NCI-H226 (cell line): Measurements from ENCODE around the gene SLC6A2.
"Not testable (repeated sequence)": the region's sequence is repeated elsewhere in the genome, so short reads cannot be mapped to it uniquely, and the experiment has no call there.

Experiments
- DNase-seq: peaks from one replicate; pipeline ENCODE4 v3.0.0-alpha.2; 2015

The SLC6A2 gene

DNA sequence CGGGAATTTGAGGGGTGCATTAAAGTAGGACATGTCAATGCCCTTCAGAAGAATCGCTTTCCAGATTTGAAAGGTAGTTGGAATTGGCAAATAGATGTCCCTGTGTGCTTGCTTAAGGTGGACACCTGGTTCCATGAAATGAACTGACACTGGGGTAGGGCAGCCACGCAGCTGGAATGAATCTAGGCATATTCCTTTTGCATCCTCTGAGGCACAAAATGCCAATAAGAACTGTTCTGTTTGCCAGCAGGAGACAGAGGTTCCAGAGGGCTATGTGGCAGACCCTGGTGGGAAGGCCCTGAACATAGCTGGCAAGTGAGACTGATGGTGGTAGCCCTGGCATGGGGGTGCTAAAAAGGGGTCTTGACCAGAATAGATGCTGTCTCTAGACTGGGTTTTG, 61.5 kb downstream of the SLC6A2 start:
- DNase-seq: no peak

DNA sequence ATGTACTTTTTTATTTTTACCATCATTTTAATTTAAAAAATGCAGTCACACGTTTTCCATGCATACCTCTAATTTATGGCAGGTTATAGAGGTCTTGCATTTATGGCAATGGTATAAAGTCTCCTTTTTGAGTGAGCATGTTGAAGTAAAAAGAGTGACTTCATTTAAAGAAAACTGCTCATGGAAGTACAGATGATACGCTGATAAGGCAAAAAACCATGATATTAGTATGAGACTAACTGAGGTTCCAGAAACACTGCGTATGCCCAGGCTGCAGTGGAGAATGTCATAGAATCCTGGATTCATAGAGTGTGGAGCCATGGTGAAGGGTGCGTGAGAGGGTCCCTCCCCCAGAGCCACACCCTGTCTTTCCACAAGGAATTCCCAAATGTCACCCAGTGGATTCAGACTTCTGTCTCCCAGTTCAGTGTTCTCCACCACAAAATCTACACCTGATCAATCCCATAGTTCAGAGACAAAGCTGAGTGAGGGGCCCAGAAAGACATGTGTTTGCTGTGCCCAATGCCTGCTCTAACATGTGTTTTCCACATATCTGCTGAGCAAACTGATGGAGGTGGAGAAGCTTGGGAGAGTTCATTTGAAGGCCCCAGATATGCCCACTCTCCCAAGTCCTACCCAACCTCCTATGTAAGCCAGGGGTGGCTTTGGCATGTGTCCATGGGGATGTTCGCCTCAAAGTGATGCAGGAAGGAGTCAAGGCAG, 69.4 kb downstream of the SLC6A2 start:
- DNase-seq: no peak

DNA sequence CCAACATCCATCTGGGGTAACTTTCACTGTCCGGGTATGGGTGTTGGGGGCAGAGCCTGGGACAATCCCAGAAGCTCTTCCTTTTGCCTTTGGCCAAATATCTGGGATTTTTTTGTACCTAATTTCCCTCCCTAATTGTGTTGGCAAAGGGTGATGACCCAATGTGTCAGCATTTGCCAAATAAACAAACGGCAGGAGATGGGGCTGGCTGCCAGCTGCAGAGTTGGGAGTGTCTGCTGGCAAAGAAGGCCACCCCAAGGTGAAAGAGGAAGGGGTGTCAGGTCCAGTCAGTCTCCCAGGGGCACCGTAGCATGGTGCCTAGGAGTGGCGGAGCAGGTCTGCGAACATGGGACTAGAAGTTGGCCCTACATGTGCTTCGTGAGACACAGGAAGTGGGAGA, 73.0 kb downstream of the SLC6A2 start:
- no peak for DNase-seq

DNA sequence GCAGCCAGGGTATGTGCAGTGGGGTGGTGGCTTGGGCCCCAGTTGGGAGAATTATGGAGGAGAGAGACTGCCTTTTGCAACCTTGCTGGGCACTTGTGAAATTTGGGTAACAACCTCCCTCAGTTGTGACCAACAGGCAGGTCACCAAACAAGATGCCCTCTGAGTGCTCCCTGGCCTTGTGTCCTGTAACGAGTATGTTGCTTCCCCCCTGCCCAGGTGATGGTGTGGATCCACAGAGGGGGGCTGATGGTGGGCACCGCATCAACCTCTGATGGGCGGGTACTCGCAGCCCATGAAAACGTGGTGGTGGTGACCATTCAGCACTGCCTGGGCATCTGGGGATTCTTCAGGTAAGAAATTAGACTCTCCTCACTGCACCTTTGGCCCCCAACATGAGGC, 74.3 kb downstream of the SLC6A2 start:
- no peak for DNase-seq

DNA sequence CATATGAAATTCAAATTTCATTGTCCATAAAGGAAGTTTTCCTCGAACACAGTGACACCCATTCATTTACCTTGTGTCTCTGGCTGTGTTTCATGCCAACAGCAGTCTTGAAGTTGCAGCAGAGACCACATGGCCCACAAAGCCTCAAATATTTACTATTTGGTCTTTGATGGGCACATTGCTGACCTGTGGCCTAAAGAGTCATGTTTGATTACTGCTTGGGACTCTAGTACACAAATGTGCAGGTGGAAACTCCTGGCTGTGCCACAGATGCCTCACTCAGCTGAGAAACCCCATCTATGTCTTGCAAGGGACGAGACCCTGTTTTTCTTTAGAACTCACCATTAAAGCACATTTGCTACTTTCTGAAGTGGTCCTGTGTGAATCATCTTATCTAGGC, 76.7 kb downstream of the SLC6A2 start:
- no peak for DNase-seq

DNA sequence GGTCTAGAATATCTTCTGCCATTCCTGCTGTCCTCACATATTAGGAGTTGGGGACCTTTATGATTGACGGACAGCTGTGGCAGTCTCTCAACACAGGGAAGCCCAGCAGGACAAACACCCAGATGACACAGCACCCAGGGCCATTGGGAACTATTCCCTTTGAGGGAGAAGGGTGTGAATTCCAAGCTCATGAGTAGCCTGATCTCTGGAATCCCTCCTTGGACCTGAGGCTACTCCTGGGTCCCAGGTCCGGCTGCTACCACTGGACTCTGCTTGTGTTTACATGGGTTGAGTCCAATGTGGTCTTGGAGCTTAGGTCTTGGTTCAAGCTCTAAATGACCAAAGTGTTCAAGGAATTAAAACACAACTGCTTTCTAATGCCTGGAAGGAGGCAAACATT, 78.9 kb downstream of the SLC6A2 start:
- no peak for DNase-seq

DNA sequence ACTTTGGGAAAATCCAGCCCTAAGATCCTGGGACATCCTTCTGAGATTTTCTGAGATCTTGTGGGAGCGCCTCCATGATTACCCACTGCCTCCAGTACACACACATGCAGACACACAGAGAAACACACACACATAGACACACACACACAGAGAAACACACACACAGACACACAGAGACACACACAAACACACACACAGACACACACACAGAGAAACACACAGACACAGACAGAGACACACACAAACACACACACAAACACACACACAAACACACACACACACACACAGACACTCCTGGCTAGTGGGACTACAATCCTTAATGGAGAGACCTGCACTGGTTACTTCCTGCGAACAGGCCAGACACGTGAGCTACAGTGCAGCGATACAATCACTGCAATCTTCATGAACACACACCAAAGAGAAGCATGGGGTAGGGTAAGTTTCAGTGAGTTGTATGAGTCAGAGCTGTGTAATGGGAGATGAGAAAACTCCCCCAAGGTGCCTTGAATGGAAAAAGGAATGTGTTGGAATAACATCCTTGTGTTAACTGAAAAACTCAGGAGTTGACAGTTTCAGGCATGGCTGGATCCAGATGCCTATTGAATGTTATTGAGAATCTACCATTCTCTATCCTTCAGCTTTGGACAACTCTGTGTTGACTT, 79.5 kb downstream of the SLC6A2 start:
- no peak for DNase-seq

DNA sequence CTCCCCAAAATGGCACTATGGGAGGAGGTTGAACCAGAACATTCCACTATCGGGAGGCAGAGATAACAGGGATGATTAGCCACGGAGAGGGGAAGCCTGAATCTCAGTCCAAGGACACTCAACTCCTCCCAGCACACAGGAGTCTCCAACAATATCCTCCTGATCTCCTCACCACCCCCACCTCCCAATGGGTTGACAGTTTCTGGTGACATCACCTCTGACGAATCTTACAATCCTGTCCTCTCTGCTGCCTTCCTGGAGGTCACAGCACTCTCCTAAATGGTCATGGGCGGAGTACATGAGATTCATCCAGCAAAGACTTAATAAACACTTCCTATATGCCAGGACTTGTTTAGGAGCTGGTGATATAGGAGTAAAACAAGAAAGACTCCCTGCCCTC, 80.9 kb downstream of the SLC6A2 start:
- no peak for DNase-seq

DNA sequence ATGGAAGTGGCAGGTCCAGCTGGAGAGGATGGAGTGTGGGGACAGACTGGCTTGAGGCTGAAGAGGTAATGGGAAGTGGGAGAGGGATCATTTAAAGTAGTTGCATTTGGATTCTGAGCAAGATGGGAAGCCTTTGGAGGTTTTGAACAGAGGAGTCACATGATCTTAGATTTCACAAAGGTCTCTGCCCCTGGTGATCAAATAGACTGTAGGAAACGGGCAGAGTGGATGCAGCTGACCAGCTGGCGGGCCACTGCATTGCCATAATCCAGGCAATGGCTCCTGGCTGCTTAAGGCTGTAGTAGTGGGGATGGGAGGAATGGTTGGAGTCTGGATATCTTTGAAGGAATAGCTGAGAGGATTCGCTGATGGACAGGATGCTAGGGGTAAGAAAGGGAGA, 81.5 kb downstream of the SLC6A2 start:
- no peak for DNase-seq

DNA sequence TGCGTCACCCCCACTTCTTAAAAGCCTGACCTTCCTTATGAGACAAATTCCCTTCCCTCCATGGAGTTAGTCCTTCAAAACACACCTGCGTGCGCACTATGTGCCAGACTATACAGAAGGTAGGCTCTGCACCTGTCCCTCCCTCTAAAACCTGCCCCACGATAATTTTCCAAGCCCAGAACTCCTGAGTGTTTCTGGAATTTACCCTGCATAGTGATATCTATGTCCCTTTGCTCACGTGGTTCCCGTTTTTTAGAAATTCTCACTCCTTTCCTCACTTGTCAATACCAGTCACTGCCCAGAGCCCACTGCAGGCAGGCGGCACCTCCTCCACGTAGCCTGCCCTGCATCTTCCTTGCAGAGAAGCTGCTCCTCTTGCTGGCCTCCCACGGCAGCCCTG, 82.2 kb downstream of the SLC6A2 start:
- no peak for DNase-seq

DNA sequence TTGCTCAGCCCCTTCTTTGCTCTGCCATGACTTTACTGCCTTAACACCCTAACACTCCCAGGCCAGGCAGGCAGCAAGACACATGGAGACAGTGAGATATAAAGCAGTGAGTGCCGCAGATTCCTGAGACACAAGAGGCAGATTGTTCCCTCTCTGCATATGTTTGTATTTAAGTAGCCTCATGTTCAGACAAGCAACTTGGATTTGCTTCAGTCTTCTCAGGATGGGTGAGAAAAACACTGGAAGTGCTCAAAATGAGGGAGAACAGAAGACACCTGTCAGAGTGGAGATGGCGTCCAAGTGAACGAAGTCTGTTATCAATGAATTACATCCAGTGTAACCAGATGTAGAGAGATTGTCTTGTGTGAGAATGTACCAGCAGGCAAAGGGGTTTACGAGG, 90.3 kb downstream of the SLC6A2 start:
- DNase-seq: no peak

DNA sequence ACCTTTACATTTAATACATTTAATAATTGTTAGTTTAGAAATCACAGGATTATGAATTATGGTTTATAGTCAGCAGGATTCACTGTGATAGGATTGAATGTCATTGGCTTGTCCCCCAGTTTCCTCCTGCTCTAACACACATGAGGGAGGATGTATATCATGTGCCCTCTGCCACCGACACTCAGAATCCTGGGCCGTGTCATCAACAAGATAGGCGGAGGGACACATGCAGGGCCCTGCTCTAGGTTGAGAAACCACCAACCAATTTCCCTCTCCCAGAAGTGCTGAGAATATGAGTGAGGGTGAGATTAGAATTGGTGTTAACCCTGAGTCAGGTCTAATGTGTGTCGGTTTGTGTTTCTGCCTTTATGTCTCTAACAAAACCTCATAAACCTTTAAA, 92.0 kb downstream of the SLC6A2 start:
- DNase-seq: no peak

DNA sequence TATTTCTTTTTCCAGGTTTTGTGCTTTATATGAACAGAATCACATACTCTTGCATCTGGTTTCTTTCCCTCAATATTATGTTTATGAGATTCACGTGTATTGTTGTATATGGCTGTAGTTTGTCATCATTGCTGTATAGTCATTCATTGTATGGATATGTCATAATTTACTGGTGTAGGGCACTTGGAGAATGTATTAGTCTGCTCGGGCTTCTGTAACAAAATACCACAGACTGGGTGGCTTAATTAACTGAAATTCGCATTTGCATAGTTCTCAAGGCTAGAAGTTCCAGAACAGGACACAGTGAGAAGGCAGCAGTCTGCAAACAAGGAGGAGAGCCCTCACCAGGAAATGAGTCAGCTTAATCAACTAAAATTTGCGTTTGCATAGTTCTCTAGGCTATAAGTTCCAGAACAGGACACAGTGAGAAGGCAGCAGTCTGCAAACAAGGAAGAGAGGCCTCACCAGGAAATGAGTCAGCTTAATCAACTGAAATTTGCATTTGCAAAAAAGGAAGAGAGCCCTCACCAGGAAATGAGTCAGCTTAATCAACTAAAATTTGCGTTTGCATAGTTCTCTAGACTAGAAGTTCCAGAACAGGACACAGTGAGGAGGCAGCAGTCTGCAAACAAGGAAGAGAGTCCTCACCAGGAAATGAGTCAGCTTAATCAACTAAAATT, 96.8 kb downstream of the SLC6A2 start:
- DNase-seq: not testable (repeated sequence)

DNA sequence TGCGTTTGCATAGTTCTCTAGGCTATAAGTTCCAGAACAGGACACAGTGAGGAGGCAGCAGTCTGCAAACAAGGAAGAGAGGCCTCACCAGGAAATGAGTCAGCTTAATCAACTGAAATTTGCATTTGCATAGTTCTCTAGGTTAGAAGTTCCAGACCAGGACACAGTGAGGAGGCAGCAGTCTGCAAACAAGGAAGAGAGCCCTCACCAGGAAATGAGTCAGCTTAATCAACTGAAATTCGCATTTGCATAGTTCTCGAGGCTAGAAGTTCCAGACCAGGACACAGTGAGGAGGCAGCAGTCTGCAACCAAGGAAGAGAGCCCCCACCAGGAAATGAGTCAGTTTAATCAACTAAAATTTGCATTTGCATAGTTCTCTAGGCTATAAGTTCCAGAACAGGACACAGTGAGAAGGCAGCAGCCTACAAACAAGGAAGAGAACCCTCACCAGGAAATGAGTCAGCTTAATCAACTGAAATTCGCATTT, 97.4 kb downstream of the SLC6A2 start:
- not testable (repeated sequence) for DNase-seq
